MM.1S (cell line): Measurements from ENCODE around the gene MUSK.

Experiments used
- DNase-seq: peaks from one replicate; pipeline ENCODE4 v3.0.0-alpha.2; 2015
- H2AFZ ChIP-seq: fragments of 300-600 bp; sonication (generic); 2 replicates; pipeline ENCODE4 v1.6.0; 2016; ENCODE audit warnings: antibody characterized with exemption, low read length
- H3F3A ChIP-seq: fragments of 300-600 bp; sonication (generic); 2 replicates; pipeline ENCODE4 v1.6.1; 2016; ENCODE audit warnings: mild to moderate bottlenecking, antibody characterized with exemption, low read length, moderate library complexity, mixed read lengths; ENCODE audit not compliant: insufficient read depth
- H3K27ac ChIP-seq: fragments of 300-600 bp; sonication (generic); 2 replicates; pipeline ENCODE4 v1.5.1; 2016; ENCODE audit warnings: mild to moderate bottlenecking, low read length
- H3K27me3 ChIP-seq: fragments of 300-600 bp; sonication (generic); replicated peaks from 2 replicates; pipeline ENCODE4 v1.6.0; 2016; ENCODE audit warnings: low read length; ENCODE audit not compliant: insufficient read depth
- H3K36me3 ChIP-seq: fragments of 300-600 bp; sonication (generic); replicated peaks from 2 replicates; pipeline ENCODE4 v1.6.1; 2016; ENCODE audit warnings: mild to moderate bottlenecking, low read length, mixed read lengths; ENCODE audit not compliant: insufficient read depth
- H3K4me1 ChIP-seq: fragments of 300-600 bp; sonication (generic); 2 replicates; pipeline ENCODE4 v1.6.1; 2016; ENCODE audit warnings: low read length, mixed read lengths
- H3K4me2 ChIP-seq: fragments of 300-600 bp; sonication (generic); 2 replicates; pipeline ENCODE4 v1.6.0; 2016; ENCODE audit warnings: low read depth, low read length
- H3K4me3 ChIP-seq: fragments of 300-600 bp; sonication (generic); 2 replicates; pipeline ENCODE4 v1.5.1; 2016; ENCODE audit warnings: low read length, mixed read lengths
- H3K79me2 ChIP-seq: fragments of 300-600 bp; sonication (generic); 2 replicates; pipeline ENCODE4 v1.6.1; 2016; ENCODE audit warnings: mixed run types, low read length, mixed read lengths
- H3K9ac ChIP-seq: fragments of 300-600 bp; sonication (generic); 2 replicates; pipeline ENCODE4 v1.6.1; 2016; ENCODE audit warnings: low read length, mixed read lengths
- H3K9me2 ChIP-seq: fragments of 300-600 bp; sonication (generic); replicated peaks from 2 replicates; pipeline ENCODE4 v1.6.1; 2016; ENCODE audit warnings: mild to moderate bottlenecking, low read length, mixed read lengths; ENCODE audit not compliant: insufficient read depth
- H3K9me3 ChIP-seq: fragments of 300-600 bp; sonication (generic); replicated peaks from 2 replicates; pipeline ENCODE4 v1.6.1; 2016; ENCODE audit warnings: mild to moderate bottlenecking, low read length, mixed read lengths; ENCODE audit not compliant: insufficient read depth
- H4K20me1 ChIP-seq: fragments of 300-600 bp; sonication (generic); 2 replicates; pipeline ENCODE4 v1.6.1; 2016; ENCODE audit warnings: mild to moderate bottlenecking, low read length, moderate library complexity, mixed read lengths; ENCODE audit not compliant: insufficient read depth
- CTCF ChIP-seq: fragments of 300-600 bp; sonication (generic); IDR thresholded peaks from 2 replicates; pipeline ENCODE4 v1.5.1; 2016; ENCODE audit warnings: antibody characterized with exemption, low read length, mixed read lengths
- EZH2 ChIP-seq: fragments of 300-600 bp; sonication (generic); optimal IDR thresholded peaks from 2 replicates; pipeline ENCODE3; 2017; ENCODE audit warnings: low read depth, mild to moderate bottlenecking, antibody characterized with exemption, low read length, mixed read lengths
- EZH2phosphoT487 ChIP-seq: fragments of 300-600 bp; sonication (generic); IDR thresholded peaks from 2 replicates; pipeline ENCODE4 v1.6.1; 2018; ENCODE audit warnings: antibody characterized with exemption, low read length

The MUSK gene

GRCh38 chr9:110668570-110669167 lies at the start of gene MUSK:
MUSK (plus strand) TSS chr9:110668791; CDS start chr9:110668905, 114 bp downstream.
- Histone ChIP-seq H3K4me3 (peak within 1 kb of the TSS; percentile 12), H3K4me1 (peaks cover 17% of the 10 kb centered on the region), H3K9ac (no peak within 1 kb of the TSS), H3K27me3 (no peaks in the 10 kb centered on the region), H3K9me3 (no peaks in the 10 kb centered on the region), H3K79me2 (no peaks in the 10 kb centered on the region), H3K27ac (peak within 1 kb of the TSS; percentile 23; the same call in 1 of the 2 replicates), H3K36me3 (no peaks in the 10 kb centered on the region), H3F3A (no peaks in the 10 kb centered on the region; the same call in 1 of the 2 replicates), H3K4me2 (peak within 1 kb of the TSS; percentile 47), H2AFZ (no peak within 1 kb of the TSS), H3K9me2 (no peaks in the 10 kb centered on the region), H4K20me1 (no peaks in the 10 kb centered on the region)
- TF ChIP-seq EZH2 (no peak), CTCF (no peak), EZH2phosphoT487 (no peak)
- DNase-seq: no peak

- no peaks in the 10 kb centered on the region for H3K79me2 ChIP-seq
- H3K9me2 ChIP-seq: no peaks in the 10 kb centered on the region
- no peak overlapping the region for H2AFZ ChIP-seq
- no peaks in the 10 kb centered on the region for H4K20me1 ChIP-seq
- no peak overlapping the region for H3K4me2 ChIP-seq
- H3K9ac ChIP-seq: no peak overlapping the region
- no peak for TF ChIP-seq CTCF
- TF ChIP-seq EZH2: no peak
- no peak for TF ChIP-seq EZH2phosphoT487
- no peaks in the 10 kb centered on the region for H3K36me3 ChIP-seq
- H3K9me3 ChIP-seq: no peaks in the 10 kb centered on the region
- no peak overlapping the region for H3K27ac ChIP-seq
- no peaks in the 10 kb centered on the region for H3K27me3 ChIP-seq
- H3F3A ChIP-seq: no peaks in the 10 kb centered on the region
- DNase-seq: no peak
- H3K4me1 ChIP-seq: no peaks in the 10 kb centered on the region
- no peak overlapping the region for H3K4me3 ChIP-seq
Measured at GRCh38 chr9:110619831-110620230, 48.8 kb upstream of the MUSK start.

- H2AFZ ChIP-seq: no peak overlapping the region
- no peaks in the 10 kb centered on the region for H3K27me3 ChIP-seq
- TF ChIP-seq CTCF: no peak
- no peak for TF ChIP-seq EZH2
- TF ChIP-seq EZH2phosphoT487: no peak
Measured at GRCh38 chr9:110620726-110621125, 47.9 kb upstream of the MUSK start.

More at GRCh38 chr9:110620726-110621125, 47.9 kb upstream of the MUSK start:
- Histone ChIP-seq H3K4me3 (no peak overlapping the region), H3K27ac (no peak overlapping the region), H3K4me2 (no peak overlapping the region), H3K9me2 (no peaks in the 10 kb centered on the region), H3K4me1 (no peaks in the 10 kb centered on the region), H3K79me2 (no peaks in the 10 kb centered on the region), H3K36me3 (no peaks in the 10 kb centered on the region), H4K20me1 (no peaks in the 10 kb centered on the region), H3F3A (no peaks in the 10 kb centered on the region), H3K9ac (no peak overlapping the region), H3K9me3 (no peaks in the 10 kb centered on the region)
- no peak for DNase-seq
